NT2/D1 (cell line): ENCODE data around the gene DAPK1.

Experiments
- DNase-seq: peaks from one replicate; pipeline ENCODE4 v3.0.0-alpha.2; 2011; ENCODE audit warnings: low read depth, low spot score
- H3K27me3 ChIP-seq: 2 replicates; pipeline ENCODE4 v1.6.0; 2011; ENCODE audit warnings: mild to moderate bottlenecking; ENCODE audit not compliant: insufficient read length, insufficient read depth
- H3K36me3 ChIP-seq: 2 replicates; pipeline ENCODE4 v1.6.1; 2011; ENCODE audit warnings: mild to moderate bottlenecking, low read length, mixed read lengths; ENCODE audit not compliant: insufficient read depth, insufficient read length
- H3K4me1 ChIP-seq: 2 replicates; pipeline ENCODE4 v1.5.1; 2011; ENCODE audit not compliant: insufficient read depth, insufficient read length
- H3K4me3 ChIP-seq: 2 replicates; pipeline ENCODE4 v1.5.1; 2011; ENCODE audit warnings: low read depth; ENCODE audit not compliant: insufficient read length
- H3K9ac ChIP-seq: 2 replicates; pipeline ENCODE4 v1.6.0; 2011; ENCODE audit warnings: low read depth; ENCODE audit not compliant: insufficient read length
- H3K9me3 ChIP-seq: 2 replicates; pipeline ENCODE4 v1.5.1; 2011; ENCODE audit warnings: mild to moderate bottlenecking, low read length; ENCODE audit not compliant: insufficient read depth
- SUZ12 ChIP-seq: IDR thresholded peaks from 2 replicates; pipeline ENCODE4 v1.6.1; 2011; ENCODE audit not compliant: insufficient read length, insufficient read depth; ENCODE audit errors: extremely low read depth
- YY1 ChIP-seq: IDR thresholded peaks from 2 replicates; pipeline ENCODE4 v1.6.1; 2011; ENCODE audit not compliant: insufficient read length, insufficient read depth
- ZNF274 ChIP-seq: IDR thresholded peaks from 2 replicates; pipeline ENCODE4 v1.6.1; 2011; ENCODE audit warnings: mild to moderate bottlenecking, low read depth, low read length

Gene DAPK1

GRCh38 chr9:87659534-87660419, 162.1 kb downstream of the DAPK1 start:
- H3K9me3 ChIP-seq, result peaks cover 8% of the 10 kb centered on the region; the same call in 1 of the 2 replicates
- no peak overlapping the region for H3K9ac ChIP-seq
- H3K36me3 ChIP-seq, result peaks cover 57% of the 10 kb centered on the region
- no peak overlapping the region for H3K4me3 ChIP-seq
- no peak for DNase-seq
- peaks cover 16% of the 10 kb centered on the region for H3K4me1 ChIP-seq
- TF ChIP-seq SUZ12 (no peak), ZNF274 (no peak), YY1 (no peak)
- no peaks in the 10 kb centered on the region for H3K27me3 ChIP-seq

DNA sequence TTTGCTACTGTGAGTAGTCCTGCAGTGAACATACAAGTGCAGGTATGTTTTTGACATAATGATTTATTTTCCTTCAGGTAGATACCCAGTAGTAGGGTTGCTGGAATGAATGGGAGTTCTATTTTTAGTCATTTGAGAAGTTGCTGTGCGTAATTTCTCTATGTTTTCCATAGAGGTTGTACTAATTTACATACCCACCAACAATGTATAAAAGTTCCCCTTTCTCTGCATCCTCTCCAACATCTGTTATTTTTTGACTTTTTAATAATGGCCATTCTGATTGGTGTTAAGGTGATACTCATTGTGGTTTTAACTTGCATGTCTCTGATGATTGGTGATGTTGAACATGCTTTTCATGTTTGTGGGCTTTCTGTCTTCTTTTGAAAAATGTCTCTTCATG, 163.6 kb downstream of the DAPK1 start:
- no peak for DNase-seq
- H3K4me3 ChIP-seq, result no peak overlapping the region
- no peak overlapping the region for H3K9ac ChIP-seq
- H3K9me3 ChIP-seq, result peaks cover 21% of the 10 kb centered on the region; the same call in 1 of the 2 replicates
- TF ChIP-seq YY1 (no peak), ZNF274 (no peak), SUZ12 (no peak)
- H3K36me3 ChIP-seq, result peaks cover 58% of the 10 kb centered on the region
- H3K27me3 ChIP-seq, result no peaks in the 10 kb centered on the region
- peaks cover 12% of the 10 kb centered on the region for H3K4me1 ChIP-seq

GRCh38 chr9:87662808-87663528, 165.3 kb downstream of the DAPK1 start:
- no peak overlapping the region for H3K9ac ChIP-seq
- no peak overlapping the region for H3K4me3 ChIP-seq
- H3K36me3 ChIP-seq, result peaks cover 61% of the 10 kb centered on the region
- H3K4me1 ChIP-seq, result peaks cover 10% of the 10 kb centered on the region
- H3K9me3 ChIP-seq, result peaks cover 39% of the 10 kb centered on the region
- no peaks in the 10 kb centered on the region for H3K27me3 ChIP-seq
- DNase-seq, result peak; percentile 76
- TF ChIP-seq SUZ12 (no peak), ZNF274 (no peak), YY1 (no peak)

GRCh38 chr9:87663556-87663955, 165.9 kb downstream of the DAPK1 start:
- TF ChIP-seq ZNF274, result no peak
- TF ChIP-seq YY1, result no peak
- TF ChIP-seq SUZ12, result no peak
- Histone ChIP-seq H3K4me3 (no peak overlapping the region), H3K9me3 (peaks cover 43% of the 10 kb centered on the region), H3K4me1 (peaks cover 6% of the 10 kb centered on the region), H3K36me3 (peaks cover 61% of the 10 kb centered on the region), H3K27me3 (no peaks in the 10 kb centered on the region), H3K9ac (no peak overlapping the region)
- no peak for DNase-seq

- H3K27me3 ChIP-seq, result no peaks in the 10 kb centered on the region
- H3K4me1 ChIP-seq, result peaks cover 6% of the 10 kb centered on the region
- peaks cover 56% of the 10 kb centered on the region for H3K36me3 ChIP-seq
- DNase-seq, result no peak
- peaks cover 43% of the 10 kb centered on the region for H3K9me3 ChIP-seq
- no peak overlapping the region for H3K9ac ChIP-seq
- no peak for TF ChIP-seq YY1
- TF ChIP-seq ZNF274, result no peak
- TF ChIP-seq SUZ12, result no peak
- no peak overlapping the region for H3K4me3 ChIP-seq
Measured at GRCh38 chr9:87664153-87665060, 166.7 kb downstream of the DAPK1 start.

- peaks cover 50% of the 10 kb centered on the region for H3K36me3 ChIP-seq
- TF ChIP-seq YY1, result no peak
- no peak for TF ChIP-seq ZNF274
- TF ChIP-seq SUZ12, result no peak
- peaks cover 6% of the 10 kb centered on the region for H3K4me1 ChIP-seq
- H3K9me3 ChIP-seq, result peaks cover 43% of the 10 kb centered on the region
- no peak overlapping the region for H3K9ac ChIP-seq
- no peak for DNase-seq
- H3K4me3 ChIP-seq, result no peak overlapping the region
- H3K27me3 ChIP-seq, result no peaks in the 10 kb centered on the region
Measured at GRCh38 chr9:87665505-87665904, 167.8 kb downstream of the DAPK1 start.
